Measurements from ENCODE around the gene GGA1. TPM values are rescaled to one million over a fixed set of nuclear protein-coding genes. Genes with fewer than 3 reads are reported as not detected.

Gene GGA1
- total and polyA plus RNA-seq, 10 of the 15 experiments (the other 5 are each of a cell fraction or from before 2014, with no cell fraction given) = 1.4 to 79.4 (median 44.4) TPM

DNA sequence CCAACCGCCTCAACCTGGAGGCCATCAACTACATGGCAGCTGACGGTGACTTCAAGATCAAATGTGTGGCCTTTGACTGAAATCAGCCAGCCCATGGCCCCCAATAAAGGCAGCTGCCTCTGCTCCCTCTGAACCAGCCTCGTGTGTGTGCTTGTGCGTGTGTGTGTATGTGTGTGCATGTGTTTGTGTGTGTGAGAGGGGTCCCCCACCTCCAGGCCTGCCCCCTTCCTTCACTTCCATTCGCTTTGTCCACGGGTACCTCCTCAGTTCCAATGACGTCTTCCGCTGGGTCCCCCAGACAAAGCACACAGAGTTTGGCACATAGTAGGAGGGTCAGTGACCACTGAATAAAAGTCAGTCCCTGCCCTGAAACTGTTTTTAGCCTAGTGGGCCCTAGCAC is 71.0 kb downstream of the GGA1 start:
- peaks cover 27% of the 10 kb centered on the region for H3K79me2 ChIP-seq (ENCODE audit: control insufficient read depth, insufficient read depth, low read length)
- in situ Hi-C loops (cut with MboI) = loop anchor here (5.0 kb wide), 1 partner anchor 52 kb away; no protein-coding TSS in a partner anchor
- ChIA-PET SMC1A (ENCODE audit: uncharacterized antibody, unreplicated experiment) (interaction anchor here (0.7 to 10.9 kb wide), 5 partner anchors 19 to 72 kb away, joined by 3 to 157 read pairs (median 13); partner anchors contain the start of gene PDXP), CTCF (interaction anchor here (3.2 to 19.9 kb wide), 5 partner anchors 8 to 72 kb away, joined by 13 to 414 read pairs (median 178); partner anchors contain the start of genes GGA1, PDXP and SH3BP1), POLR2A (interaction anchor here (1.1 to 14.0 kb wide), 3 partner anchors 19 to 72 kb away, joined by 6 to 209 read pairs (median 11); partner anchors contain the start of gene PDXP), RAD21 (ENCODE audit: unreplicated experiment) (interaction anchor here (1.3 to 7.6 kb wide), 4 partner anchors 18 to 73 kb away, joined by 3 to 164 read pairs (median 46); partner anchors contain the start of genes PDXP and SH3BP1)
- WGBS (ENCODE audit: insufficient coverage, insufficient replicate concordance, low lambda C conversion rate, missing lambda C conversion rate) = 95% methylated on average over 8 of the region's 8 CpGs
- H4K20me1 ChIP-seq (ENCODE audit: control insufficient read depth, insufficient read depth) = no peaks in the 10 kb centered on the region
- BruUV-seq (replicated peaks) = no TSS peak
- H3K4me2 ChIP-seq (ENCODE audit: control insufficient read depth, insufficient read depth) = no peak overlapping the region
- no peak overlapping the region for H3K4me3 ChIP-seq
- no peaks in the 10 kb centered on the region for H3K9me3 ChIP-seq (replicated peaks; ENCODE audit: control insufficient read depth, insufficient read depth, low read length)
- ATAC-seq = no peak
- H3K27ac ChIP-seq (ENCODE audit: control insufficient read depth, insufficient read depth) = no peak overlapping the region
- H3K36me3 ChIP-seq (ENCODE audit: control insufficient read depth in 2 of 2, insufficient read depth in 2 of 2, low read length in 1 of 2) = peaks cover 2% of the 10 kb centered on the region in 2 experiments; a peak in 1 of 4 replicates
- H2AFZ ChIP-seq (ENCODE audit: control insufficient read depth, low read depth, low read length) = no peak overlapping the region
- intact Hi-C loops (cut with micrococcal nuclease; ENCODE audit: unreplicated experiment) = loop anchor here (5.0 kb wide), 1 partner anchor 142 kb away; no protein-coding TSS in a partner anchor
- H3K9ac ChIP-seq (ENCODE audit: control insufficient read depth, insufficient read depth, low read length) = no peak overlapping the region
- FAIRE-seq = no peak
- TF ChIP-seq, protein P1, sequence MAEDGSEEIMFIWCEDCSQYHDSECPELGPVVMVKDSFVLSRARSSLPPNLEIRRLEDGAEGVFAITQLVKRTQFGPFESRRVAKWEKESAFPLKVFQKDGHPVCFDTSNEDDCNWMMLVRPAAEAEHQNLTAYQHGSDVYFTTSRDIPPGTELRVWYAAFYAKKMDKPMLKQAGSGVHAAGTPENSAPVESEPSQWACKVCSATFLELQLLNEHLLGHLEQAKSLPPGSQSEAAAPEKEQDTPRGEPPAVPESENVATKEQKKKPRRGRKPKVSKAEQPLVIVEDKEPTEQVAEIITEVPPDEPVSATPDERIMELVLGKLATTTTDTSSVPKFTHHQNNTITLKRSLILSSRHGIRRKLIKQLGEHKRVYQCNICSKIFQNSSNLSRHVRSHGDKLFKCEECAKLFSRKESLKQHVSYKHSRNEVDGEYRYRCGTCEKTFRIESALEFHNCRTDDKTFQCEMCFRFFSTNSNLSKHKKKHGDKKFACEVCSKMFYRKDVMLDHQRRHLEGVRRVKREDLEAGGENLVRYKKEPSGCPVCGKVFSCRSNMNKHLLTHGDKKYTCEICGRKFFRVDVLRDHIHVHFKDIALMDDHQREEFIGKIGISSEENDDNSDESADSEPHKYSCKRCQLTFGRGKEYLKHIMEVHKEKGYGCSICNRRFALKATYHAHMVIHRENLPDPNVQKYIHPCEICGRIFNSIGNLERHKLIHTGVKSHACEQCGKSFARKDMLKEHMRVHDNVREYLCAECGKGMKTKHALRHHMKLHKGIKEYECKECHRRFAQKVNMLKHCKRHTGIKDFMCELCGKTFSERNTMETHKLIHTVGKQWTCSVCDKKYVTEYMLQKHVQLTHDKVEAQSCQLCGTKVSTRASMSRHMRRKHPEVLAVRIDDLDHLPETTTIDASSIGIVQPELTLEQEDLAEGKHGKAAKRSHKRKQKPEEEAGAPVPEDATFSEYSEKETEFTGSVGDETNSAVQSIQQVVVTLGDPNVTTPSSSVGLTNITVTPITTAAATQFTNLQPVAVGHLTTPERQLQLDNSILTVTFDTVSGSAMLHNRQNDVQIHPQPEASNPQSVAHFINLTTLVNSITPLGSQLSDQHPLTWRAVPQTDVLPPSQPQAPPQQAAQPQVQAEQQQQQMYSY (CRISPR knock-in tag; IDR thresholded peaks at IDR 0.05) = no peak
- no peak for TF ChIP-seq YBX1 (IDR thresholded peaks at IDR 0.05)
- no peak for TF ChIP-seq BACH1 (IDR thresholded peaks at IDR 0.05; ENCODE audit: borderline replicate concordance)
- no peak for TF ChIP-seq SMAD5 (IDR thresholded peaks at IDR 0.05; ENCODE audit: low read depth)
- TF ChIP-seq ZNF207 (IDR thresholded peaks at IDR 0.05; ENCODE audit: borderline replicate concordance) = no peak
- TF ChIP-seq YY1 (IDR thresholded peaks at IDR 0.05; ENCODE audit: low read depth, low read length) = no peak
- TF ChIP-seq HDGF (IDR thresholded peaks at IDR 0.05) = no peak
- no peak for TF ChIP-seq JUNB (IDR thresholded peaks at IDR 0.05)
- TF ChIP-seq SMAD1 (IDR thresholded peaks at IDR 0.05; ENCODE audit: low read depth, partially characterized antibody) = no peak
- no peak for TF ChIP-seq EGR1 (IDR thresholded peaks at IDR 0.05; ENCODE audit: borderline replicate concordance in 1 of 2, low read depth in 2 of 2, low read length in 2 of 2)
- no peak for TF ChIP-seq SREBF1 (IDR thresholded peaks at IDR 0.05; ENCODE audit: low read length)
- TF ChIP-seq NFIC (IDR thresholded peaks at IDR 0.05; ENCODE audit: low read depth, low read length) = no peak
- no peak for TF ChIP-seq MXI1 (IDR thresholded peaks at IDR 0.05; ENCODE audit: low read depth, low read length)
- no peak for TF ChIP-seq SP1 (IDR thresholded peaks at IDR 0.05; ENCODE audit: low read depth, low read length)
- TF ChIP-seq ZBTB40 (IDR thresholded peaks at IDR 0.05; ENCODE audit: borderline replicate concordance) = no peak
- TF ChIP-seq HDAC6 (IDR thresholded peaks at IDR 0.05; ENCODE audit: unreplicated experiment) = no peak
- no peak for TF ChIP-seq TCF3 (IDR thresholded peaks at IDR 0.05; ENCODE audit: borderline replicate concordance, insufficient read depth, low read depth, low read length)
- H3K4me1 ChIP-seq (ENCODE audit: control insufficient read depth, insufficient read depth, low read length) = peaks cover 23% of the 10 kb centered on the region
- DNase-seq (ENCODE audit: low read depth, low spot score) = no peak
- H3K27me3 ChIP-seq (replicated peaks in 1 of 2; ENCODE audit: control insufficient read depth in 2 of 2, insufficient read depth in 2 of 2, low read length in 1 of 2) = no peaks in the 10 kb centered on the region

Data from GM12878 (cell line).